Liver (tissue), 9 donors: ENCODE results near the gene TWSG1. TPM values are rescaled to one million over a fixed set of nuclear protein-coding genes. Genes with fewer than 3 reads are reported as not detected.

Experiments used
- DNase-seq: peaks from one replicate; pipeline ENCODE4 v3.0.0-alpha.2; 2017; ENCODE audit warnings: low spot score
- H3K27ac ChIP-seq, 2 donors: one replicate each; pipeline ENCODE4 v1.7.0; 2013; ENCODE audit warnings: inconsistent platforms in 2 of 2, low read length in 2 of 2, control low read depth in 1 of 2, low read depth in 1 of 2, mild to moderate bottlenecking in 1 of 2
- H3K27me3 ChIP-seq, 4 donors: one replicate each; pipeline versions ENCODE4 v1.6.1 to v1.7.0; 2013; ENCODE audit warnings: low read length in 3 of 4, inconsistent platforms in 1 of 4, mild to moderate bottlenecking in 1 of 4, moderate library complexity in 1 of 4; ENCODE audit not compliant: control insufficient read depth in 4 of 4, insufficient read depth in 4 of 4
- H3K36me3 ChIP-seq, 4 donors: one replicate each; pipeline versions ENCODE4 v1.6.1 to v1.7.0; 2013; ENCODE audit warnings: low read length in 3 of 4, mild to moderate bottlenecking in 3 of 4, low read depth in 1 of 4, moderate library complexity in 1 of 4; ENCODE audit not compliant: control insufficient read depth in 4 of 4, insufficient read depth in 3 of 4
- H3K4me1 ChIP-seq, 4 donors: one replicate each; pipeline versions ENCODE4 v1.6.1 to v1.7.0; 2013; ENCODE audit warnings: low read length in 3 of 4, mild to moderate bottlenecking in 3 of 4, moderate library complexity in 1 of 4; ENCODE audit not compliant: control insufficient read depth in 4 of 4, insufficient read depth in 4 of 4
- H3K4me3 ChIP-seq, 3 donors: one replicate each; pipeline versions ENCODE4 v1.6.1 to v1.7.0; 2013; ENCODE audit warnings: low read length in 3 of 3, control low read depth in 1 of 3, low read depth in 1 of 3, mild to moderate bottlenecking in 1 of 3
- H3K9ac ChIP-seq, 2 donors: one replicate each; pipeline ENCODE4 v1.7.0; 2013; ENCODE audit warnings: low read length in 2 of 2, mild to moderate bottlenecking in 2 of 2, moderate library complexity in 2 of 2, control low read depth in 1 of 2, low read depth in 1 of 2
- H3K9me3 ChIP-seq, 4 donors: one replicate each; pipeline versions ENCODE4 v1.6.1 to v1.7.0; 2013; ENCODE audit warnings: low read length in 3 of 4; ENCODE audit not compliant: control insufficient read depth in 4 of 4
- ATF3 ChIP-seq: IDR thresholded peaks from 2 replicates; pipeline ENCODE4 v1.6.1; 2016; ENCODE audit warnings: antibody characterized with exemption
- CTCF ChIP-seq: fragments of 150-350 bp; IDR thresholded peaks from 2 replicates; pipeline ENCODE4 v1.5.1; 2017; ENCODE audit warnings: improper control_type of control experiment, low read depth, low read length; ENCODE audit not compliant: missing input control
- EGR1 ChIP-seq, 2 donors: IDR thresholded peaks; 2 replicates each; pipeline ENCODE4 v1.6.1; 2016 to 2018; ENCODE audit warnings: antibody characterized with exemption in 2 of 2, low read depth in 2 of 2
- FOXA2 ChIP-seq: IDR thresholded peaks from 2 replicates; pipeline ENCODE4 v1.6.1; 2016; ENCODE audit warnings: antibody characterized with exemption
- GABPA ChIP-seq, 2 donors: IDR thresholded peaks in 1 of 2; conservative IDR thresholded peaks in 1 of 2; 2 replicates each; pipeline ENCODE4 v1.6.1; 2016; ENCODE audit warnings: antibody characterized with exemption in 2 of 2, mild to moderate bottlenecking in 1 of 2, moderate library complexity in 1 of 2
- HNF4G ChIP-seq: IDR thresholded peaks from 2 replicates; pipeline ENCODE4 v1.6.1; 2016; ENCODE audit warnings: antibody characterized with exemption
- JUND ChIP-seq, 2 donors: IDR thresholded peaks; 2 replicates each; pipeline ENCODE4 v1.6.1; 2016; ENCODE audit warnings: antibody characterized with exemption in 2 of 2
- NR2F2 ChIP-seq: IDR thresholded peaks from 2 replicates; pipeline ENCODE4 v1.6.1; 2016; ENCODE audit warnings: antibody characterized with exemption
- RAD21 ChIP-seq, 2 donors: IDR thresholded peaks; 2 replicates each; pipeline ENCODE4 v1.6.1; 2016; ENCODE audit warnings: antibody characterized with exemption in 2 of 2, mild to moderate bottlenecking in 2 of 2
- REST ChIP-seq: IDR thresholded peaks from 2 replicates; pipeline ENCODE4 v1.6.1; 2016; ENCODE audit warnings: antibody characterized with exemption, mild to moderate bottlenecking
- SP1 ChIP-seq: IDR thresholded peaks from 2 replicates; pipeline ENCODE4 v1.6.1; 2018; ENCODE audit warnings: antibody characterized with exemption, mild to moderate bottlenecking
- TAF1 ChIP-seq: conservative IDR thresholded peaks from 2 replicates; pipeline ENCODE4 v1.6.1; 2016; ENCODE audit warnings: antibody characterized with exemption, mild to moderate bottlenecking
- YY1 ChIP-seq: IDR thresholded peaks from 2 replicates; pipeline ENCODE4 v1.6.1; 2016; ENCODE audit warnings: antibody characterized with exemption, mild to moderate bottlenecking
- WGBS: extraction: QIAGEN DNeasy Blood & Tissue Kit; methylation state at CpG from one replicate; pipeline ENCODE4 v1.1.7; 2013; 5-methylcytosine and 5-hydroxymethylcytosine counted together
- polyA plus RNA-seq, 2 donors: library from polyadenylated mRNA; stranded (reverse) in 1 of 2; unstranded in 1 of 2; fragments of 200-250 nt in 1 of 2; fragments of >200 nt in 1 of 2; fragmentation: Nextera tagmentation in 1 of 2; extraction: Ambion mirVana in 1 of 2; gene quantifications; one replicate each; pipeline versions ENCODE4 v1.2.1 to v1.2.3, GENCODE V29; 2013 to 2015
- total RNA-seq, 2 donors: library from RNA; depleted of rRNA; stranded (reverse); fragments of >200 nt; gene quantifications; one replicate each; pipeline ENCODE4 v1.2.3, GENCODE V29; 2014
- TF ChIP-seq, protein P1 (sequence below): IDR thresholded peaks from 2 replicates; pipeline ENCODE4 v1.6.1; 2016; ENCODE audit warnings: antibody characterized with exemption
- TF ChIP-seq, protein P2 (sequence below): IDR thresholded peaks from 2 replicates; pipeline ENCODE4 v1.6.1; 2016; ENCODE audit warnings: antibody characterized with exemption
- donor health status: healthy.
- donor health status: healthy.
- donor health status: healthy.
- donor health status: healthy.
- donor health status: healthy.

TWSG1 gene
- total and polyA plus RNA-seq, 4 donors = 3.9 to 11.1 (median 5.4) TPM

GRCh38 chr18:9354256-9354655 lies 19.7 kb downstream of the TWSG1 start (continued):
- TF ChIP-seq CTCF (no peak), FOXA2 (no peak), TAF1 (no peak), JUND (IDR thresholded peaks at IDR 0.05) (no peak), ATF3 (no peak), YY1 (no peak)

- no peak overlapping the region for H3K27ac ChIP-seq
- H3K4me3 ChIP-seq = no peak overlapping the region
- no peaks in the 10 kb centered on the region for H3K27me3 ChIP-seq
- 97% methylated on average over 2 of the region's 2 CpGs for WGBS
- no peaks in the 10 kb centered on the region for H3K9me3 ChIP-seq
- H3K4me1 ChIP-seq = no peaks in the 10 kb centered on the region
- no peak for DNase-seq
- H3K36me3 ChIP-seq = no peaks in the 10 kb centered on the region
- H3K9ac ChIP-seq = no peak overlapping the region
- no peak for TF ChIP-seq EGR1 (IDR thresholded peaks at IDR 0.05; ENCODE audit: low read depth in 2 of 2)
- TF ChIP-seq HNF4G = no peak
- no peak for TF ChIP-seq JUND (IDR thresholded peaks at IDR 0.05)
- no peak for TF ChIP-seq TAF1
- TF ChIP-seq, protein P1, sequence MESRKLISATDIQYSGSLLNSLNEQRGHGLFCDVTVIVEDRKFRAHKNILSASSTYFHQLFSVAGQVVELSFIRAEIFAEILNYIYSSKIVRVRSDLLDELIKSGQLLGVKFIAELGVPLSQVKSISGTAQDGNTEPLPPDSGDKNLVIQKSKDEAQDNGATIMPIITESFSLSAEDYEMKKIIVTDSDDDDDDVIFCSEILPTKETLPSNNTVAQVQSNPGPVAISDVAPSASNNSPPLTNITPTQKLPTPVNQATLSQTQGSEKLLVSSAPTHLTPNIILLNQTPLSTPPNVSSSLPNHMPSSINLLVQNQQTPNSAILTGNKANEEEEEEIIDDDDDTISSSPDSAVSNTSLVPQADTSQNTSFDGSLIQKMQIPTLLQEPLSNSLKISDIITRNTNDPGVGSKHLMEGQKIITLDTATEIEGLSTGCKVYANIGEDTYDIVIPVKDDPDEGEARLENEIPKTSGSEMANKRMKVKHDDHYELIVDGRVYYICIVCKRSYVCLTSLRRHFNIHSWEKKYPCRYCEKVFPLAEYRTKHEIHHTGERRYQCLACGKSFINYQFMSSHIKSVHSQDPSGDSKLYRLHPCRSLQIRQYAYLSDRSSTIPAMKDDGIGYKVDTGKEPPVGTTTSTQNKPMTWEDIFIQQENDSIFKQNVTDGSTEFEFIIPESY = no peak
- no peak for TF ChIP-seq GABPA (IDR thresholded peaks at IDR 0.05 in 1 of 2, conservative IDR thresholded peaks at IDR 0.05 in 1 of 2)
- TF ChIP-seq SP1 = no peak
- TF ChIP-seq ATF3 = no peak
- TF ChIP-seq RAD21 (IDR thresholded peaks at IDR 0.05) = no peak
- no peak for TF ChIP-seq NR2F2
- TF ChIP-seq YY1 = no peak
- TF ChIP-seq, protein P2, sequence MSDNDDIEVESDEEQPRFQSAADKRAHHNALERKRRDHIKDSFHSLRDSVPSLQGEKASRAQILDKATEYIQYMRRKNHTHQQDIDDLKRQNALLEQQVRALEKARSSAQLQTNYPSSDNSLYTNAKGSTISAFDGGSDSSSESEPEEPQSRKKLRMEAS = no peak
- TF ChIP-seq REST = no peak
Measured at GRCh38 chr18:9356976-9357375, 22.4 kb downstream of the TWSG1 start.
